PC-3 (cell line): ENCODE measurements around the gene PTF1A.

Experiments
- EZH2 ChIP-seq: fragments of 300-600 bp; sonication (generic); IDR thresholded peaks from one replicate; pipeline ENCODE4 v1.6.1; 2017; ENCODE audit warnings: antibody characterized with exemption, mild to moderate bottlenecking, low read length; ENCODE audit not compliant: unreplicated experiment
- EZH2phosphoT487 ChIP-seq: fragments of 300-600 bp; sonication (generic); IDR thresholded peaks from 2 replicates; pipeline ENCODE4 v1.6.1; 2018; ENCODE audit warnings: mild to moderate bottlenecking, antibody characterized with exemption, low read length, borderline replicate concordance
- TF ChIP-seq, protein P1 (sequence below): fragments of 300-600 bp; sonication (generic); conservative IDR thresholded peaks from 2 replicates; pipeline ENCODE4 v1.5.1; 2017; ENCODE audit warnings: antibody characterized with exemption, low read depth, mild to moderate bottlenecking, low read length

DNA sequence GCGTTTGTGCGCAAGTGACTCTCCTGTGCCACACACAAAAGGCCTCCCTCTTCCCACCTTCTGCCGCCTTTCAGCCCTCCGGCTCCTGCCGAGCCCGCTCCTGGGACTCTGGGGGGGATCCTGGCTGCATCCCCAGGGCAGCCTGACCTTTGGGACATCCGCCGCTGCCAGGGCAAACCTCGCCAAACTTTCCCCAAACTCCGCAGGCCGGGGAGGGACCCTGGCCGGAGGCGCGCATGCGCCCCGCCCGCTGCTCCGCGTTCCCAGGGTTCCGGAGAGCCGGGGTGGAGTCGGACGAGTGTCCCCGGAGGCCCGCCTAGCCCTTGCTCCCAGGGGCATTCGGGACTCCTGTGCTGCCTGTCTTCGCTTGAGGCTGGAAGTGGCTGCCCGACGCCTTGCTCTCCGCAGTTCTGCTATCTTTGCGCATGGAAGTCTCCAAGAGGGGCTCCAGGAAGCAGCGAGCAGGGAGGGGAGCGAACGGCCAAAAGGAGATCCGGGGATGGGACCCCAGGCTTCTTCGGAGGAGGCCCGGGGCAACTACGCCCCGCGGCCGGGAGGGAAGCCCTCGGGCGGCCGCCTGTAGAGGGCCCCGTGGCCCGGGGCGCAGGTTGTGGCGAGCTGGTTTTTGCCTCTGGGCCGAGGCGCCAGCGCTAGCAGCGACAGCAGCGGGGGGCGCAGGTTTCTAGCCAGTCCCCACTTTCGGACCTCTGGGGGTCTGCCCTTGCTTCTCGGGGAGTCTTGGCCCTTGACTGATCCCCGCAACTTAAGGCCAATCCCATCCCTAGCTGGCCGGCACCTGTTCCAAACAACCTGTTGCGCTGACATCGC, 7.0 kb downstream of the PTF1A start:
- TF ChIP-seq, protein P1, sequence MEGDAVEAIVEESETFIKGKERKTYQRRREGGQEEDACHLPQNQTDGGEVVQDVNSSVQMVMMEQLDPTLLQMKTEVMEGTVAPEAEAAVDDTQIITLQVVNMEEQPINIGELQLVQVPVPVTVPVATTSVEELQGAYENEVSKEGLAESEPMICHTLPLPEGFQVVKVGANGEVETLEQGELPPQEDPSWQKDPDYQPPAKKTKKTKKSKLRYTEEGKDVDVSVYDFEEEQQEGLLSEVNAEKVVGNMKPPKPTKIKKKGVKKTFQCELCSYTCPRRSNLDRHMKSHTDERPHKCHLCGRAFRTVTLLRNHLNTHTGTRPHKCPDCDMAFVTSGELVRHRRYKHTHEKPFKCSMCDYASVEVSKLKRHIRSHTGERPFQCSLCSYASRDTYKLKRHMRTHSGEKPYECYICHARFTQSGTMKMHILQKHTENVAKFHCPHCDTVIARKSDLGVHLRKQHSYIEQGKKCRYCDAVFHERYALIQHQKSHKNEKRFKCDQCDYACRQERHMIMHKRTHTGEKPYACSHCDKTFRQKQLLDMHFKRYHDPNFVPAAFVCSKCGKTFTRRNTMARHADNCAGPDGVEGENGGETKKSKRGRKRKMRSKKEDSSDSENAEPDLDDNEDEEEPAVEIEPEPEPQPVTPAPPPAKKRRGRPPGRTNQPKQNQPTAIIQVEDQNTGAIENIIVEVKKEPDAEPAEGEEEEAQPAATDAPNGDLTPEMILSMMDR: no peak
- TF ChIP-seq EZH2 (no peak), EZH2phosphoT487 (no peak)
